SK-N-SH (cell line): Measurements from ENCODE around the gene DLG2.

ENCODE experiments used
- CTCF ChIP-seq: fragments of 200-600 bp; sonication (generic); IDR thresholded peaks from 2 replicates; pipeline ENCODE4 v1.6.1; 2017; ENCODE audit warnings: antibody characterized with exemption, mild to moderate bottlenecking, moderate library complexity
- EP300 ChIP-seq, 2 experiments: IDR thresholded peaks; 2 replicates each; pipeline versions ENCODE4 v1.4.0 to v1.6.1; 2012; ENCODE audit warnings: borderline replicate concordance in 1 of 2, low read depth in 1 of 2, low read length in 1 of 2
- GABPA ChIP-seq: IDR thresholded peaks from 2 replicates; pipeline ENCODE4 v1.4.0; 2012; ENCODE audit warnings: low read depth, mild to moderate bottlenecking
- GATA2 ChIP-seq: sonication (generic); formaldehyde crosslinking; IDR thresholded peaks from 2 replicates; pipeline ENCODE4 v1.5.0; 2020; ENCODE audit warnings: mild to moderate bottlenecking, missing genetic modification reagents
- POLR2AphosphoS5 ChIP-seq: IDR thresholded peaks from 2 replicates; pipeline ENCODE4 v1.6.1; 2012; ENCODE audit warnings: low read depth, low read length
- RAD21 ChIP-seq: IDR thresholded peaks from 2 replicates; pipeline ENCODE4 v1.6.1; 2012; ENCODE audit warnings: mild to moderate bottlenecking, low read length
- RCOR1 ChIP-seq: fragments of 150-350 bp; IDR thresholded peaks from 2 replicates; pipeline ENCODE4 v1.6.1; 2017; ENCODE audit warnings: antibody characterized with exemption, low read length
- REST ChIP-seq: IDR thresholded peaks from 2 replicates; pipeline ENCODE4 v1.6.1; 2012; ENCODE audit warnings: mild to moderate bottlenecking, low read depth, low read length, moderate library complexity
- YY1 ChIP-seq: IDR thresholded peaks from 2 replicates; pipeline ENCODE4 v1.4.0; 2012; ENCODE audit warnings: low read depth, mild to moderate bottlenecking

GRCh38 chr11:84645988-84646694, 981.0 kb downstream of the DLG2 start:
- TF ChIP-seq GABPA (no peak), RAD21 (no peak), CTCF (no peak), YY1 (no peak), RCOR1 (no peak), GATA2 (CRISPR knock-in tag) (no peak), REST (no peak), POLR2AphosphoS5 (no peak), EP300 (IDR thresholded peaks at IDR 0.05; ENCODE audit: borderline replicate concordance in 1 of 2, low read depth in 1 of 2, low read length in 1 of 2) (no peak)
